K562 treated with DMSO at 1 percent for 4 hours (cell line): ENCODE data around the gene SV2A. TPM values are rescaled to one million over a fixed set of nuclear protein-coding genes. Genes with fewer than 3 reads are reported as not detected.

Source experiments
- total RNA-seq: library from RNA; unstranded; fragments of 300-600 nt; gene quantifications from 2 replicates; pipeline ENCODE4 v1.2.3, GENCODE V29; 2022; ENCODE audit not compliant: insufficient read depth

The SV2A gene, protein sequence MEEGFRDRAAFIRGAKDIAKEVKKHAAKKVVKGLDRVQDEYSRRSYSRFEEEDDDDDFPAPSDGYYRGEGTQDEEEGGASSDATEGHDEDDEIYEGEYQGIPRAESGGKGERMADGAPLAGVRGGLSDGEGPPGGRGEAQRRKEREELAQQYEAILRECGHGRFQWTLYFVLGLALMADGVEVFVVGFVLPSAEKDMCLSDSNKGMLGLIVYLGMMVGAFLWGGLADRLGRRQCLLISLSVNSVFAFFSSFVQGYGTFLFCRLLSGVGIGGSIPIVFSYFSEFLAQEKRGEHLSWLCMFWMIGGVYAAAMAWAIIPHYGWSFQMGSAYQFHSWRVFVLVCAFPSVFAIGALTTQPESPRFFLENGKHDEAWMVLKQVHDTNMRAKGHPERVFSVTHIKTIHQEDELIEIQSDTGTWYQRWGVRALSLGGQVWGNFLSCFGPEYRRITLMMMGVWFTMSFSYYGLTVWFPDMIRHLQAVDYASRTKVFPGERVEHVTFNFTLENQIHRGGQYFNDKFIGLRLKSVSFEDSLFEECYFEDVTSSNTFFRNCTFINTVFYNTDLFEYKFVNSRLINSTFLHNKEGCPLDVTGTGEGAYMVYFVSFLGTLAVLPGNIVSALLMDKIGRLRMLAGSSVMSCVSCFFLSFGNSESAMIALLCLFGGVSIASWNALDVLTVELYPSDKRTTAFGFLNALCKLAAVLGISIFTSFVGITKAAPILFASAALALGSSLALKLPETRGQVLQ
- 0.17 TPM in 1 of 2 replicates, not detected in the other for total RNA-seq

DNA sequence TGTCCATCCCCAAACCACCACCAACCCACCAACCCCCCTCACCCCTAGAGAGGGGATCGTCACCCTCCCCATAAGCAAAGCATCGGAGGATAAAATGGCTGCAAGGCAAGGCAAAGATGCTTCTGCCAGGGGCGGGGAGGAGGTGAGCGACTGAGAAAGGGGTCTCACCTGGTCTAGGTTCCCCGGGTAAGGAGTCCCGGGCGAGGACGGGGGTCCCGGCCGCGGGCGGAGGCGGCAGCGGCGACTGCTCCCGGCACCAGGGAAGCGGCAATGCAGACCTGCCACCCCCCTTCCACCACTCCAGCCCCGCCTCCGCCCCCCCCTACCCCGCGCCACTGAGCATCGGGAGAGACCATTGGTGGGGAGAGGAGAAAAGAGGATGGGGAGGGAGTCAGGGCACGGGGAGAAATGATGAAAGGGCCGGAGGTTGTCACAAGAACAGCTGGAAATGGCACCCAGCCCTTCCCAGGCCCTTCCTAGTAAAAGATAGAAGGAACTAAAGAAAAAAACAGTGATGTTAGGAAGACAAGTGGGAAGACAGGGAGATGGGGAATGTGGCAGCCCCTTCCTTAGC, at the start of gene SV2A:
Gene SV2A (minus strand): TSS at position 274 of the 574 bp plus-strand sequence. CDS start 4,004 bp downstream, outside the sequence.

DNA sequence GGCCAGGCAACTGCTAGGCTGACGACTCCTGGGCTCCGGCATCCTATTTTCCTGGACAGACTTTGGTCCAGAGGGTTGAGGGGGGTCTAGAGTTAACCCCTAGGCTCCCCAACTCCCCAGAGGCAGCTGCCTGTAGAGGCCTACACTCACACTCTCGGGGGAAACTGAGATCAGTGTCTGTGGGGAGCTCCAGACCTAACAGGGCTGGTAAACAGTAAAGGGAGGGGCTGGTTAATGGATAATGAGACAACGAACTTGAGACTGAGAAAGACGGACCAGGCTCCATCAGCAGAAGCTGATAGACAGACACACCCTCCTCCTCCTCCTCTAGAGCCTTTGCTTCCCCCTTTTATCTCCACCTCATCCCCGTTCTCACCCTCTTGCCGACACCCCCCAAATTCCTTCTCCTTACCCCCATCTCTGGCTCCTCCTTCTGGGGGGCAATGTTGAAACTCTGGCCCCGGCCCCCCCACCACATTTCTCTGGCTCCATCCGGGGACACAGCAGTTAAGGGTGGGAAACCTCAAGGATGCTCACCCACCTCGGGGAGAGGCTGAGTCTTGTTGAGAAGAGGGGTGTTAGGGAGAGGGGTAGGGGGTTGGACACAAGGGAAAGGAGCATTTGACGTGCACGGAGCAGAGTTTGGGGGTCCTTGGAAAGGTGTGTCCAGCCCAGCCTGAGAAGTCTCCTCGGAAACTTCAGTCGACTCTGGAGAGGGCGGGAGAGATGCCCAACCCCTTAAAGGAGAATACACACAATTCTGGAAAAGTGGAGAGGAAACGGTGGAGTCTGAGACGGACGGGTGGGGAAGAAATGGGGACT, 18.7 kb upstream of the SV2A start, which contains the start of gene MTMR11:
Gene MTMR11 (minus strand): TSS at position 710 of the 822 bp plus-strand sequence. CDS start 232 bp downstream, at position 478.

DNA sequence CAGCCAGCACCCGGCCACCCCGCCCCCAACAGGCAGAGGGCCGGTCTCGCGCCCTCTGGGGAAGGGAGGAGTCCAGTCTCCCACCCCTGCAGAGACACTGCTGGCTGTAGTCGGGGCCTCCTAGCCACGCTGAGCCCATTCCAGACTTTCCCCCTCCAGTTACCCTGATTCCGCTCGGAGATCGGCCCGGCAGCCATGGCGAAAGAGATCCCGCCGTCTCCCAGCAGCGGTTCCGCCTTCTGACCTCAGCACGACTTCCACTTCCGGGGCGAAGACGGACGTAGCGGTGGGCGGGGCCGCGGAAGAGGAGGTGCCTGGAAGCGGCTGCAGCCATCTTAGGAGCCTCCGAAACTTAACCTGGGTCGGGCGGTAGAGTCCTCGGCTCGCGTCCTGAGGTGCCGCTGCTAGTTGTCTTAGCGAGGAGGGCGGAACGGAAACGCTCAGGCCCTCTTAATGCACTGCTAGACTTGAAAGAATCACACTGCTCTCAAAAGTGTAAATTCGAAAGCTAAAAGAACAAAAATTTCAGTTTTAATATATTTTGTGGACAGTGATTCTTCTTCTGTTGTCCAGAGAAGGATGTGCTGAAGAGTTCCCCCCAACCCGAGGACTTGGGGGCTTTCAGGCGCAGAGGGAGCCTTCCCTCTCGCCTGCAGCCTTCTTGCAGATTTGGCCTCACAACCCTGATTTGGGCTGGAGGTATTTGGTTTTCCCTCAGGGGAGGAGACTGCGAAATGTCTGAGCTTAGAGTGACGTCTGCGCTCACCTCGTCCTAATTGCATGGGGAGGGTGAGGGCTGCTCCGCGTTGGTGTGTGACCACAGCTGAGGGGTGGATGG, 10.1 kb upstream of the SV2A start, which contains the start of gene SF3B4:
Gene SF3B4 (minus strand): TSS at position 241 of the 838 bp plus-strand sequence. CDS start 44 bp downstream, at position 197.

DNA sequence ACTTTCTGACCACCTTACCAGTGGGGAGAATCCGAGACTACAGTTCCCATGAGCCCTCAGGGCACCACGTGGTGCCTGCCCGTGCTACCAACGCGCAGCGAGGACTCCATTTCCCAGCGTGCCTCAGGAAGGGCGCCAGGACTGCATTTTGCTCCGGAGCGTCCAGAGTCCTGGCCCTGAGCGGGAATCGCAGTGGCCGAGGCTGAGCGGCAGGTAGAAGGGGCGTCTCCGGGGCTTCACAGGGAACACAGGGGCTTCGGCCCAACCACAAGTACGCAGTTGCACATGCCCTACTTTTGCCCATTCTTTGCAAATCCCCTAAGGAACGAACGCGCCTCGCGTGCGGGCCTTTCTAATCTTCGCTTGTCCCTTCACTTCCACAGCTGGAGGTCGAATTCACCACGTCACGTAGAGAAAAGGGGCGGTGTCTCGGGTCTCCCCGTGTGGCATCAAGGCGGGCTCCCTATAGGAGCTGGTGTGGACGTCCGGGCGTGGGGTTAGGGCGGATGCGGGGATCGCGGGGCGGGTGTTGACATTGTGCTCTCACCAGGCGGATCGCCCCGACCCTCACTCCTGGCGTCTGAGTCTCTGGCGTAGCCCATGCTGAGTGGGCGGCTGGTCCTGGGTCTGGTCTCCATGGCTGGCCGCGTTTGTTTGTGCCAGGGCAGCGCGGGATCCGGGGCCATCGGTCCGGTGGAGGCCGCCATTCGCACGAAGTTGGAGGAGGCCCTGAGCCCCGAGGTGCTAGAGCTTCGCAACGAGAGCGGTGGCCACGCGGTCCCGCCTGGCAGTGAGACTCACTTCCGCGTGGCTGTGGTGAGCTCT, 18.0 kb downstream of the SV2A start, which contains the start of gene BOLA1:
Gene BOLA1 (plus strand): TSS at position 109 of the 825 bp plus-strand sequence. CDS start 492 bp downstream, at position 601.

Other genes with a start within 250 kb of the SV2A start
- gene FCGR1A, start 135.2 kb downstream of the SV2A start, total RNA-seq: 3.2 and 7.0 TPM in 2 replicates
- 4.5 and 4.7 TPM in 2 replicates for gene BOLA1, start 18.3 kb downstream of the SV2A start, total RNA-seq
- gene SF3B4, start 10.0 kb upstream of the SV2A start, total RNA-seq: 57.6 and 64.7 TPM in 2 replicates
- 0.43 and 1.8 TPM in 2 replicates for gene MTMR11, start 19.0 kb upstream of the SV2A start, total RNA-seq
- gene OTUD7B, start 92.9 kb upstream of the SV2A start, total RNA-seq: 3.5 and 4.1 TPM in 2 replicates
- 15.5 and 20.0 TPM in 2 replicates for gene VPS45, start 149.9 kb upstream of the SV2A start, total RNA-seq
- gene PLEKHO1, start 232.1 kb upstream of the SV2A start, total RNA-seq: 7.8 and 8.1 TPM in 2 replicates